A549 (cell line): ENCODE measurements around the gene CLMN.

ENCODE experiments used
- CEBPB ChIP-seq, 2 experiments: fragments of >200 bp in 1 of 2; sonication (Bioruptor Twin) in 1 of 2; formaldehyde crosslinking in 1 of 2; IDR thresholded peaks; 2 replicates each; pipeline ENCODE4 v1.6.1; 2012 to 2016
- CTCF ChIP-seq: fragments of >200 bp; sonication (Bioruptor Twin); formaldehyde crosslinking; IDR thresholded peaks from 3 replicates; pipeline ENCODE4 v1.5.1; 2016
- ELK1 ChIP-seq: fragments of 150-350 bp; IDR thresholded peaks from 2 replicates; pipeline ENCODE4 v1.6.1; 2014; ENCODE audit warnings: low read depth, mild to moderate bottlenecking, low read length
- EP300 ChIP-seq, 2 experiments: fragments of >200 bp; sonication (Bioruptor Twin); formaldehyde crosslinking; IDR thresholded peaks; 2 replicates in 1 of 2; 3 replicates in 1 of 2; pipeline ENCODE4 v1.6.1; 2016 to 2017
- GATA3 ChIP-seq: IDR thresholded peaks from 2 replicates; pipeline ENCODE4 v1.6.1; 2012; ENCODE audit warnings: borderline replicate concordance
- HES2 ChIP-seq: fragments of >200 bp; sonication (Bioruptor Twin); formaldehyde crosslinking; IDR thresholded peaks from 2 replicates; pipeline ENCODE4 v1.6.1; 2016
- JUNB ChIP-seq: fragments of >200 bp; sonication (Bioruptor Twin); formaldehyde crosslinking; IDR thresholded peaks from 2 replicates; pipeline ENCODE4 v1.6.1; 2016
- NR3C1 ChIP-seq: fragments of >200 bp; sonication (Bioruptor Twin); formaldehyde crosslinking; IDR thresholded peaks from 3 replicates; pipeline ENCODE4 v1.6.1; 2017
- POLR2A ChIP-seq: IDR thresholded peaks from 2 replicates; pipeline ENCODE4 v1.6.1; 2012; ENCODE audit warnings: mild to moderate bottlenecking, low read length
- RAD21 ChIP-seq, 2 experiments: fragments of >200 bp in 1 of 2; sonication (Bioruptor Twin) in 1 of 2; formaldehyde crosslinking in 1 of 2; IDR thresholded peaks in 1 of 2; conservative IDR thresholded peaks in 1 of 2; 2 replicates in 1 of 2; 3 replicates in 1 of 2; pipeline ENCODE4 v1.6.1; 2012 to 2018; ENCODE audit warnings: inconsistent platforms in 1 of 2
- RFX5 ChIP-seq: fragments of 450-650 bp; IDR thresholded peaks from 2 replicates; pipeline ENCODE4 v1.7.1; 2014; ENCODE audit warnings: antibody characterized with exemption, mild to moderate bottlenecking, moderate library complexity
- ZNF302 ChIP-seq: fragments of 250-450 bp; sonication (Bioruptor Pico); IDR thresholded peaks from 2 replicates; pipeline ENCODE4 v1.9.0; 2021; ENCODE audit warnings: inconsistent platforms, mild to moderate bottlenecking, moderate library complexity

DNA sequence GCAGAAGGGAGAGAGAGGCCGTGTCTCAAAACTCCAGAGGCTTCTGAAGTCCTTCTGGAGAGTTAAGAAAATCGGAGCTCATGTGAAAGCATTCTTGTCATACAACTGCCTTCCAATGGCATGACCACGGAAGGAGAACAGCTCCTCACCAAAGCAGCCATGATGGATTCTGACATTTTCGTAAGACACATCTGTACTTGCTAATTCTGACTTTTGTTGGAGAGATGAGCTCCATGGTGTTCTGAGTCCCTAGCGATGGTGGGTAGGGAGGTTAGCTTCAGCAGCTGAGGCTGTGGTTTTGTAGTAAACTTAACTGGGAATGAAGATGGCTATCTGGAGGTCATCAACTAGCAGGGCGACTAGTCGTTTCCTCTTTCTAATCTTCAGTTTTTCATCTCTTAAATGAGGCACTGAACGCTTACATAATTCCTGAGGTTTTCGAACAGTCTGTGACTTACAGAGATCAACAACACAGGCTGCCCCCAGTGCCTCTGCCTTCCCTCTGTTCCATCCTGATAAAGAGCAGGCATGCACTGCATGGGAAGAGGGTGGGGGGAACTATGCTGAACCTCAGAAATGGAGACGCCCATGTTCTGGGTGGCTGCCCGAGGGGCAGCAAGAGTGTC lies 133.8 kb downstream of the CLMN start:
- TF ChIP-seq CTCF: no peak
- no peak for TF ChIP-seq HES2
- no peak for TF ChIP-seq RFX5
- TF ChIP-seq RAD21 (conservative IDR thresholded peaks at IDR 0.05 in 1 of 2, IDR thresholded peaks at IDR 0.05 in 1 of 2): no peak
- TF ChIP-seq EP300 (IDR thresholded peaks at IDR 0.05): no peak
- TF ChIP-seq ELK1: no peak
- TF ChIP-seq POLR2A: no peak
- no peak for TF ChIP-seq ZNF302 (CRISPR knock-in tag)
- no peak for TF ChIP-seq NR3C1
- TF ChIP-seq GATA3: no peak
- TF ChIP-seq JUNB: no peak
- TF ChIP-seq CEBPB (IDR thresholded peaks at IDR 0.05): no peak
